Vagina (tissue), 2 donors: ENCODE results near the gene GRK4. TPM values are rescaled to one million over a fixed set of nuclear protein-coding genes. Genes with fewer than 3 reads are reported as not detected.

Source experiments
- DNase-seq, 2 donors: peaks; one replicate each; pipeline ENCODE4 v3.0.0-alpha.2; 2017; ENCODE audit errors: extremely low spot score in 2 of 2
- H3K27ac ChIP-seq: fragments of 200-600 bp; sonication (generic); one replicate; pipeline ENCODE4 v1.5.1; 2019
- H3K27me3 ChIP-seq: fragments of 200-600 bp; sonication (generic); one replicate; pipeline ENCODE4 v1.5.1; 2019
- H3K36me3 ChIP-seq, 2 donors: fragments of 200-600 bp; sonication (generic); one replicate each; pipeline ENCODE4 v1.5.1; 2017 to 2019
- H3K4me1 ChIP-seq: fragments of 200-600 bp; sonication (generic); one replicate; pipeline ENCODE4 v1.5.1; 2019
- H3K4me3 ChIP-seq, 2 donors: fragments of 200-600 bp; sonication (generic); 1 replicate in 1 of 2; 2 replicates in 1 of 2; pipeline ENCODE4 v1.5.1; 2016 to 2019
- H3K9me3 ChIP-seq: fragments of 200-600 bp; sonication (generic); one replicate; pipeline ENCODE4 v1.5.1; 2019
- CTCF ChIP-seq, 3 experiments: fragments of 450-650 bp in 2 of 3; fragments of 200-600 bp in 1 of 3; sonication (generic) in 1 of 3; IDR thresholded peaks; one replicate each; pipeline ENCODE4 v1.5.1; 2017 to 2019; ENCODE audit warnings: antibody characterized with exemption in 3 of 3, mild to moderate bottlenecking in 2 of 3, moderate library complexity in 2 of 3
- POLR2A ChIP-seq, 2 donors: fragments of 450-650 bp; IDR thresholded peaks; one replicate each; pipeline ENCODE4 v1.6.1; 2017; ENCODE audit warnings: antibody characterized with exemption in 2 of 2, mild to moderate bottlenecking in 2 of 2, moderate library complexity in 2 of 2
- POLR2AphosphoS5 ChIP-seq, 2 donors: sonication (generic); formaldehyde crosslinking; IDR thresholded peaks; one replicate each; pipeline ENCODE4 v1.9.0; 2017; ENCODE audit warnings: antibody characterized with exemption in 2 of 2, mild to moderate bottlenecking in 2 of 2, low read depth in 1 of 2; ENCODE audit not compliant: insufficient read depth in 1 of 2
- intact Hi-C: fragments of 100-400 bp; cut with DNase I; formaldehyde crosslinking; loops from one replicate; pipeline ENCODE4 v1.15.1; 2023
- total RNA-seq: library from RNA; depleted of rRNA; stranded (reverse); fragments of >200 nt; gene quantifications from one replicate; pipeline ENCODE4 v1.2.3, GENCODE V29; 2016

GRK4 gene
- total RNA-seq, 1 donor from 2014 or later: 2.7 TPM

- TF ChIP-seq POLR2AphosphoS5 (IDR thresholded peaks at IDR 0.05; ENCODE audit: insufficient read depth in 1 of 2, low read depth in 1 of 2) (no peak), POLR2A (IDR thresholded peaks at IDR 0.05) (no peak), CTCF (IDR thresholded peaks at IDR 0.05) (no peak)
- H3K4me1 ChIP-seq: peaks cover 14% of the 10 kb centered on the region
- no peaks in the 10 kb centered on the region for H3K27me3 ChIP-seq
- H3K9me3 ChIP-seq: no peaks in the 10 kb centered on the region
- intact Hi-C loops: no loop called here
- no peak overlapping the region for H3K4me3 ChIP-seq
- H3K36me3 ChIP-seq: peaks cover 0 to 81% of the 10 kb centered on the region in 2 donors
- peak in 1 of 2 donors; percentile 77 for DNase-seq
- no peak overlapping the region for H3K27ac ChIP-seq
Observed at GRCh38 chr4:2941138-2942036, 22.0 kb upstream of the GRK4 start.

- no peaks in the 10 kb centered on the region for H3K9me3 ChIP-seq
- H3K4me1 ChIP-seq: peaks cover 7% of the 10 kb centered on the region
- no peak overlapping the region for H3K27ac ChIP-seq
- H3K36me3 ChIP-seq: peaks cover 0 to 88% of the 10 kb centered on the region in 2 donors
- intact Hi-C loops: no loop called here
- H3K4me3 ChIP-seq: no peak overlapping the region
- TF ChIP-seq CTCF (IDR thresholded peaks at IDR 0.05) (no peak), POLR2A (IDR thresholded peaks at IDR 0.05) (no peak), POLR2AphosphoS5 (IDR thresholded peaks at IDR 0.05; ENCODE audit: insufficient read depth in 1 of 2, low read depth in 1 of 2) (no peak)
- H3K27me3 ChIP-seq: no peaks in the 10 kb centered on the region
- DNase-seq: peak in 1 of 2 donors; percentile 70
Observed at GRCh38 chr4:2942037-2942531, 21.3 kb upstream of the GRK4 start.

GRCh38 chr4:2942532-2943363 lies 20.6 kb upstream of the GRK4 start:
- Histone ChIP-seq H3K9me3 (no peaks in the 10 kb centered on the region), H3K4me1 (peaks cover under 1% of the 10 kb centered on the region), H3K27me3 (no peaks in the 10 kb centered on the region), H3K4me3 (no peak overlapping the region), H3K36me3 (peaks cover 0 to 92% of the 10 kb centered on the region in 2 donors), H3K27ac (no peak overlapping the region)
- intact Hi-C loops: no loop called here
- DNase-seq: peak in 1 of 2 donors; percentile 82
- TF ChIP-seq POLR2AphosphoS5 (IDR thresholded peaks at IDR 0.05; ENCODE audit: insufficient read depth in 1 of 2, low read depth in 1 of 2) (no peak), CTCF (IDR thresholded peaks at IDR 0.05) (no peak), POLR2A (IDR thresholded peaks at IDR 0.05) (no peak)

GRCh38 chr4:2943364-2944090 lies 19.8 kb upstream of the GRK4 start:
- H3K36me3 ChIP-seq: peaks cover 0 to 92% of the 10 kb centered on the region in 2 donors
- TF ChIP-seq POLR2A (IDR thresholded peaks at IDR 0.05) (no peak), CTCF (IDR thresholded peaks at IDR 0.05) (no peak), POLR2AphosphoS5 (IDR thresholded peaks at IDR 0.05; ENCODE audit: insufficient read depth in 1 of 2, low read depth in 1 of 2) (no peak)
- no peak for DNase-seq
- H3K4me1 ChIP-seq: no peaks in the 10 kb centered on the region
- intact Hi-C loops: no loop called here
- H3K9me3 ChIP-seq: no peaks in the 10 kb centered on the region
- H3K27ac ChIP-seq: no peak overlapping the region
- no peak overlapping the region for H3K4me3 ChIP-seq
- H3K27me3 ChIP-seq: no peaks in the 10 kb centered on the region
